RWPE1 (cell line): Measurements from ENCODE around the gene SMARCD3.

ENCODE experiments used
- CTCF ChIA-PET: fragments of 350-600 bp; sonication (Branson Sonifier 250); formaldehyde crosslinking; extraction: SDS; loops from one replicate; lab custom pipeline; 2021; lab: Yijun Ruan, JAX
- POLR2A ChIA-PET: fragments of 400-600 bp; formaldehyde crosslinking; extraction: SDS; loops from one replicate; lab custom pipeline; 2020; ENCODE audit warnings: antibody characterized with exemption; ENCODE audit not compliant: low non-redundant PET; lab: Yijun Ruan, JAX
- DNase-seq: peaks from one replicate; pipeline ENCODE4 v3.0.0; 2012; ENCODE audit warnings: low spot score
- H3K27ac ChIP-seq: fragments of 450-650 bp; 2 replicates; pipeline ENCODE4 v1.5.1; 2017
- CTCF ChIP-seq: fragments of 450-650 bp; conservative IDR thresholded peaks from 2 replicates; pipeline ENCODE4 v1.5.1; 2017; ENCODE audit warnings: low read depth, mild to moderate bottlenecking

The SMARCD3 gene

GRCh38 chr7:151251689-151252560 is 3.4 kb upstream of the SMARCD3 start:
- peak overlapping the region; percentile 77 for H3K27ac ChIP-seq
- peak; percentile 45 for DNase-seq
- CTCF ChIA-PET: no interaction called here
- POLR2A ChIA-PET: no interaction called here
- TF ChIP-seq CTCF: no peak

GRCh38 chr7:151251328-151251688 is 2.8 kb upstream of the SMARCD3 start:
- no peak for DNase-seq
- no peak for TF ChIP-seq CTCF
- peak overlapping the region; percentile 77 for H3K27ac ChIP-seq
- POLR2A ChIA-PET: no interaction called here
- CTCF ChIA-PET: no interaction called here

DNA sequence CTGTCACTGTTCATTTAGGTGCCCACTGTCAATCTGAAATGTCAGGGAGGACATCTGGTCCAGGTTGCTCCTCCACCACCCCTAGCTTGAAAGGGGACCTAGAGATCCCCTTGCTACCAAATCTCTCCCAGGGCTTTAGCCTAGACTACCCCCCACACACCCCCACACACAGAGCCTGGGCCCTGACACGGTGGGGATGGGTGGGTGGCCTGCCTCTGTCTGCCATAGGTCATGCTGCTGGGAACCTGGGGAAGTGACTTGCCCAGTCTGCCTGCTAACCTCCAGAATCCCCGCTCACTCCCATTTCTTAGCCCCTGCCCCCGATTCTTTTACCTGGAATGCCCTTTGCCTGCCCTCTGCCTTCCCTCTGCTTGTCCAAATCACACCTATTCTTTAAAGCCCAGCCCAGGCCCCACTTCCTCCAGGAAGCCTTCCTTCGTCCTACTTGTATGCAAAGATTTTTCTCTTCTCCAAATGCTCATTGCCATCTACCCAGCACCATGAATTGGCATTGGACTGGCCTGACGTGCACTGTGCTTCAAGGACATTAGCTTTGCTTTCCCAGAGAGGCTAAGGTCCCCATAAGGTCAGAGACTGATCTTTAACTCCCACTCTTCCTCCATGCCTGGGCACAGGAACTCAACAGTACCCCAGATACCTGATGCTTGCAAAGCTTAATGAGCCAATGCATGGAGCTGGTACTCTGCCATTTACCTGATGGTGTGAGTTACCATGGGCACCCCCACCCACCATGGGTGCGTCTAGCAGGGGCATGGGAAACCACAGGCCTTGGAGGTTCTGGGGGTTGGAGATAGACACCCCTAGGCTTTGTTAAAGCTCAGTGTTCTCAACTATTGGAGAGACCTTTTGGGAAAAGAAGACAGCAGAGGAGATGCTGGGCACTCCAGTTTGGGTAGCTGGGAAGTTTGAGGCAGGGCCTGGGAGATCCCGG is 2.0 kb upstream of the SMARCD3 start:
- POLR2A ChIA-PET: no interaction called here
- DNase-seq: no peak
- no peak for TF ChIP-seq CTCF
- CTCF ChIA-PET: interaction anchor here (0.7 kb wide), 1 partner anchor 7 kb away, joined by 7 read pairs; no protein-coding TSS in a partner anchor
- H3K27ac ChIP-seq: peak overlapping the region; percentile 77

- H3K27ac ChIP-seq: peak overlapping the region; percentile 77
- no peak for TF ChIP-seq CTCF
- no peak for DNase-seq
- ChIA-PET POLR2A (no interaction called here), CTCF (interaction anchor here (0.6 kb wide), 1 partner anchor 33 kb away, joined by 3 read pairs; no protein-coding TSS in a partner anchor)
Observed at GRCh38 chr7:151249732-151250072, 1.2 kb upstream of the SMARCD3 start.

GRCh38 chr7:151249034-151249731 is 689 bp upstream of the SMARCD3 start:
- TF ChIP-seq CTCF: no peak
- no peak for DNase-seq
- H3K27ac ChIP-seq: peak overlapping the region; percentile 77
- POLR2A ChIA-PET: no interaction called here
- CTCF ChIA-PET: interaction anchor here (0.6 kb wide), 1 partner anchor 33 kb away, joined by 3 read pairs; no protein-coding TSS in a partner anchor
